Measurements from ENCODE around the gene ANTXR1. TPM values are rescaled to one million over a fixed set of nuclear protein-coding genes. Genes with fewer than 3 reads are reported as not detected.

ANTXR1 gene
- total and polyA plus RNA-seq, 2 experiments from 2014 or later, result 29.1 to 34.7 TPM

- Histone ChIP-seq H3K9me2 (replicated peaks; ENCODE audit: insufficient read depth) (no peaks in the 10 kb centered on the region), H3K27me3 (no peaks in the 10 kb centered on the region), H4K20me1 (ENCODE audit: insufficient read depth, poor library complexity, severe bottlenecking) (no peaks in the 10 kb centered on the region), H3K9me3 (ENCODE audit: low read depth) (no peaks in the 10 kb centered on the region), H3K79me2 (no peaks in the 10 kb centered on the region), H2AFZ (no peak overlapping the region), H3K27ac (no peak overlapping the region), H3K4me2 (no peak overlapping the region), H3K4me3 (no peak overlapping the region), H3K36me3 (replicated peaks; ENCODE audit: insufficient read depth, low read depth) (no peaks in the 10 kb centered on the region), H3K4me1 (ENCODE audit: insufficient read depth) (no peaks in the 10 kb centered on the region)
- 93% methylated on average over 1 of the region's 1 CpG for WGBS (ENCODE audit: low lambda C conversion rate, missing lambda C conversion rate)
- DNase-seq (ENCODE audit: low spot score), result no peak
- TF ChIP-seq CTCF (IDR thresholded peaks at IDR 0.05; ENCODE audit: poor library complexity) (no peak), EZH2phosphoT487 (IDR thresholded peaks at IDR 0.05; ENCODE audit: low read depth, severe bottlenecking, unreplicated experiment) (no peak), EZH2 (IDR thresholded peaks at IDR 0.05; ENCODE audit: borderline replicate concordance) (no peak)
These were observed 62.5 kb downstream of the ANTXR1 start for GRCh38 chr2:69075486-69075885.

- TF ChIP-seq CTCF (IDR thresholded peaks at IDR 0.05; ENCODE audit: poor library complexity), result no peak
- no peak for TF ChIP-seq EZH2phosphoT487 (IDR thresholded peaks at IDR 0.05; ENCODE audit: low read depth, severe bottlenecking, unreplicated experiment)
- no peak for TF ChIP-seq EZH2 (IDR thresholded peaks at IDR 0.05; ENCODE audit: borderline replicate concordance)
- DNase-seq (ENCODE audit: low spot score), result no peak
These were observed 63.6 kb downstream of the ANTXR1 start for GRCh38 chr2:69076601-69077000.

GRCh38 chr2:69077252-69077950 lies 64.4 kb downstream of the ANTXR1 start:
- H3K36me3 ChIP-seq (replicated peaks; ENCODE audit: insufficient read depth, low read depth), result no peaks in the 10 kb centered on the region

More at GRCh38 chr2:69076601-69077000, 63.6 kb downstream of the ANTXR1 start:
- no peak overlapping the region for H3K4me3 ChIP-seq
- H2AFZ ChIP-seq, result no peak overlapping the region
- 91% methylated on average over 2 of the region's 2 CpGs for WGBS (ENCODE audit: low lambda C conversion rate, missing lambda C conversion rate)
- no peaks in the 10 kb centered on the region for H3K4me1 ChIP-seq (ENCODE audit: insufficient read depth)
- no peaks in the 10 kb centered on the region for H3K79me2 ChIP-seq
- H3K9me2 ChIP-seq (replicated peaks; ENCODE audit: insufficient read depth), result no peaks in the 10 kb centered on the region
- no peaks in the 10 kb centered on the region for H3K36me3 ChIP-seq (replicated peaks; ENCODE audit: insufficient read depth, low read depth)
- no peaks in the 10 kb centered on the region for H4K20me1 ChIP-seq (ENCODE audit: insufficient read depth, poor library complexity, severe bottlenecking)
- H3K4me2 ChIP-seq, result no peak overlapping the region
- no peaks in the 10 kb centered on the region for H3K27me3 ChIP-seq
- no peaks in the 10 kb centered on the region for H3K9me3 ChIP-seq (ENCODE audit: low read depth)
- H3K27ac ChIP-seq, result no peak overlapping the region

GRCh38 chr2:69080071-69080470 lies 67.1 kb downstream of the ANTXR1 start:
- Histone ChIP-seq H2AFZ (no peak overlapping the region), H3K79me2 (no peaks in the 10 kb centered on the region), H3K4me1 (ENCODE audit: insufficient read depth) (no peaks in the 10 kb centered on the region), H3K9me2 (replicated peaks; ENCODE audit: insufficient read depth) (no peaks in the 10 kb centered on the region), H3K9me3 (ENCODE audit: low read depth) (no peaks in the 10 kb centered on the region), H4K20me1 (ENCODE audit: insufficient read depth, poor library complexity, severe bottlenecking) (no peaks in the 10 kb centered on the region), H3K27me3 (no peaks in the 10 kb centered on the region), H3K36me3 (replicated peaks; ENCODE audit: insufficient read depth, low read depth) (no peaks in the 10 kb centered on the region), H3K4me3 (no peak overlapping the region), H3K4me2 (no peak overlapping the region), H3K27ac (no peak overlapping the region)
- DNase-seq (ENCODE audit: low spot score), result no peak
- TF ChIP-seq EZH2phosphoT487 (IDR thresholded peaks at IDR 0.05; ENCODE audit: low read depth, severe bottlenecking, unreplicated experiment) (no peak), CTCF (IDR thresholded peaks at IDR 0.05; ENCODE audit: poor library complexity) (no peak), EZH2 (IDR thresholded peaks at IDR 0.05; ENCODE audit: borderline replicate concordance) (no peak)
- 91% methylated on average over 4 of the region's 4 CpGs for WGBS (ENCODE audit: low lambda C conversion rate, missing lambda C conversion rate)

More at GRCh38 chr2:69077252-69077950, 64.4 kb downstream of the ANTXR1 start:
- no peak for TF ChIP-seq EZH2 (IDR thresholded peaks at IDR 0.05; ENCODE audit: borderline replicate concordance)
- no peak overlapping the region for H3K4me3 ChIP-seq
- no peaks in the 10 kb centered on the region for H3K27me3 ChIP-seq
- no peaks in the 10 kb centered on the region for H3K9me3 ChIP-seq (ENCODE audit: low read depth)
- H3K79me2 ChIP-seq, result no peaks in the 10 kb centered on the region
- no peak overlapping the region for H3K4me2 ChIP-seq
- H4K20me1 ChIP-seq (ENCODE audit: insufficient read depth, poor library complexity, severe bottlenecking), result no peaks in the 10 kb centered on the region
- DNase-seq (ENCODE audit: low spot score), result no peak
- H3K27ac ChIP-seq, result no peak overlapping the region
- H3K9me2 ChIP-seq (replicated peaks; ENCODE audit: insufficient read depth), result no peaks in the 10 kb centered on the region
- no peak overlapping the region for H2AFZ ChIP-seq
- 80% methylated on average over 10 of the region's 10 CpGs for WGBS (ENCODE audit: low lambda C conversion rate, missing lambda C conversion rate)
- H3K4me1 ChIP-seq (ENCODE audit: insufficient read depth), result no peaks in the 10 kb centered on the region

All from hepatocyte (in vitro differentiated cells).